HCT116 (cell line): ENCODE results near the gene ZNF32. TPM values are rescaled to one million over a fixed set of nuclear protein-coding genes. Genes with fewer than 3 reads are reported as not detected.

Experiments
- ATAC-seq: fragments of 200-7000 bp; cut with Tn5 transposase; 2 replicates; pipeline ENCODE4 v1.9.1; 2020; ENCODE audit warnings: mild to moderate bottlenecking, moderate library complexity
- BruUV-seq: library from RNA; stranded (reverse); fragments of 400-500 nt; replicated peaks from 2 replicates; lab custom pipeline; 2021; lab: Mats Ljungman, UMichigan
- CTCF ChIA-PET: fragments of 300-600 bp; sonication (Branson Sonifier 250); formaldehyde crosslinking; loops from one replicate; lab custom pipeline; 2021; ENCODE audit warnings: antibody characterized with exemption; lab: Charles Lee
- POLR2A ChIA-PET: fragments of 300-600, 350-600 bp; sonication (Branson Sonifier 250); formaldehyde crosslinking; loops from one replicate; lab custom pipeline; 2021; ENCODE audit warnings: antibody characterized with exemption; lab: Charles Lee
- RAD21 ChIA-PET, 2 experiments: fragments of 300-600 bp; sonication (Branson Sonifier 250); formaldehyde crosslinking; loops; one replicate each; lab custom pipeline; 2023; ENCODE audit warnings: low total read pairs in 2 of 2; ENCODE audit not compliant: uncharacterized antibody in 2 of 2, unreplicated experiment in 2 of 2, low non-redundant PET in 1 of 2; lab: Charles Lee
- DNase-seq: peaks from one replicate; pipeline ENCODE4 v3.0.0-alpha.2; 2010; ENCODE audit warnings: low read depth, low spot score
- H2AFZ ChIP-seq: fragments of 200-600 bp; shearing (Covaris generic), sonication (generic); 2 replicates; pipeline ENCODE4 v1.6.1; 2017; ENCODE audit warnings: low read depth, mixed run types, mixed read lengths, antibody characterized with exemption, low read length; ENCODE audit not compliant: poor library complexity, severe bottlenecking
- H3K27ac ChIP-seq: 2 replicates; pipeline ENCODE4 v1.5.1; 2012; ENCODE audit warnings: low read depth, low read length
- H3K27me3 ChIP-seq: fragments of 200-600 bp; sonication (generic); 2 replicates; pipeline ENCODE4 v1.6.1; 2016; ENCODE audit warnings: mixed run types, low read length, mixed read lengths; ENCODE audit not compliant: insufficient read depth
- H3K36me3 ChIP-seq, 2 experiments: fragments of 200-500 bp in 1 of 2; fragments of 200-600 bp in 1 of 2; sonication (Bioruptor generic) in 1 of 2; sonication (generic) in 1 of 2; 2 replicates each; pipeline versions ENCODE4 v1.5.1 to v1.6.1; 2014 to 2016; ENCODE audit warnings: low read length in 2 of 2, inconsistent platforms in 1 of 2, mixed read lengths in 1 of 2, mixed run types in 1 of 2; ENCODE audit not compliant: insufficient read depth in 2 of 2, control insufficient read depth in 1 of 2
- H3K4me1 ChIP-seq, 2 experiments: fragments of 200-600 bp in 1 of 2; sonication (generic) in 1 of 2; 2 replicates each; pipeline versions ENCODE4 v1.5.1 to v1.6.1; 2012 to 2017; ENCODE audit warnings: low read length in 2 of 2, inconsistent platforms in 1 of 2, mild to moderate bottlenecking in 1 of 2, mixed read lengths in 1 of 2, mixed run types in 1 of 2, moderate library complexity in 1 of 2; ENCODE audit not compliant: insufficient read depth in 2 of 2, control insufficient read depth in 1 of 2
- H3K4me2 ChIP-seq: fragments of 200-600 bp; sonication (generic); 2 replicates; pipeline ENCODE4 v1.6.1; 2017; ENCODE audit warnings: mixed run types, low read length, mixed read lengths
- H3K4me3 ChIP-seq, 2 experiments: fragments of 200-600 bp in 1 of 2; sonication (generic) in 1 of 2; replicated peaks in 1 of 2; 2 replicates each; pipeline ENCODE4 v1.5.1; 2011 to 2016; ENCODE audit warnings: low read length in 2 of 2, control low read depth in 1 of 2, low read depth in 1 of 2, mild to moderate bottlenecking in 1 of 2, mixed read lengths in 1 of 2, mixed run types in 1 of 2
- H3K79me2 ChIP-seq: fragments of 200-600 bp; sonication (generic); 2 replicates; pipeline ENCODE4 v1.6.1; 2017; ENCODE audit warnings: mild to moderate bottlenecking, mixed run types, low read length, moderate library complexity, mixed read lengths; ENCODE audit not compliant: insufficient read depth
- H3K9ac ChIP-seq: fragments of 200-600 bp; sonication (generic); 2 replicates; pipeline ENCODE4 v1.6.1; 2016; ENCODE audit warnings: low read length, mixed read lengths
- H3K9me2 ChIP-seq: fragments of 200-600 bp; sonication (generic), shearing (Covaris generic); 2 replicates; pipeline ENCODE4 v1.6.1; 2017; ENCODE audit warnings: mixed run types, mild to moderate bottlenecking, moderate library complexity; ENCODE audit not compliant: insufficient read depth
- H3K9me3 ChIP-seq, 2 experiments: fragments of 200-500 bp in 1 of 2; fragments of 200-600 bp in 1 of 2; sonication (Bioruptor generic) in 1 of 2; sonication (generic) in 1 of 2; 2 replicates each; pipeline ENCODE4 v1.6.1; 2014 to 2017; ENCODE audit warnings: low read length in 2 of 2, mixed read lengths in 2 of 2, inconsistent platforms in 1 of 2, low read depth in 1 of 2, mild to moderate bottlenecking in 1 of 2, mixed run types in 1 of 2, moderate library complexity in 1 of 2; ENCODE audit not compliant: control insufficient read depth in 1 of 2, insufficient read depth in 1 of 2
- H4K20me1 ChIP-seq: fragments of 200-600 bp; sonication (generic), shearing (Covaris generic); 2 replicates; pipeline ENCODE4 v1.6.1; 2017; ENCODE audit warnings: mixed run types, mild to moderate bottlenecking, moderate library complexity; ENCODE audit not compliant: insufficient read depth
- EGR1 ChIP-seq: IDR thresholded peaks from 2 replicates; pipeline ENCODE4 v1.6.1; 2012; ENCODE audit warnings: low read depth
- EZH2 ChIP-seq: fragments of 200-600 bp; sonication (generic); IDR thresholded peaks from 2 replicates; pipeline ENCODE4 v1.6.1; 2017; ENCODE audit warnings: antibody characterized with exemption, mixed run types
- FOSL1 ChIP-seq: IDR thresholded peaks from 2 replicates; pipeline ENCODE4 v1.6.1; 2012; ENCODE audit warnings: low read depth
- JUND ChIP-seq: IDR thresholded peaks from 2 replicates; pipeline ENCODE4 v1.6.1; 2012
- POLR2A ChIP-seq: IDR thresholded peaks from 2 replicates; pipeline ENCODE4 v1.7.0; 2011; ENCODE audit warnings: borderline replicate concordance; ENCODE audit not compliant: insufficient read depth, insufficient read length; ENCODE audit errors: extremely low read depth
- SIN3A ChIP-seq: IDR thresholded peaks from 2 replicates; pipeline ENCODE4 v1.6.1; 2012; ENCODE audit warnings: low read depth
- TCF7L2 ChIP-seq: IDR thresholded peaks from 2 replicates; pipeline ENCODE4 v1.7.0; 2011; ENCODE audit warnings: borderline replicate concordance, inconsistent platforms; ENCODE audit not compliant: insufficient read depth, insufficient read length; ENCODE audit errors: extremely low read depth
- YY1 ChIP-seq: IDR thresholded peaks from 2 replicates; pipeline ENCODE4 v1.6.1; 2011; ENCODE audit warnings: low read length, low read depth, moderate library complexity, mild to moderate bottlenecking; ENCODE audit not compliant: insufficient replicate concordance; ENCODE audit errors: extremely low read depth
- ZNF274 ChIP-seq: fragments of 200-500 bp; sonication (Bioruptor generic); IDR thresholded peaks from 2 replicates; pipeline ENCODE4 v1.6.1; 2014; ENCODE audit warnings: mild to moderate bottlenecking, low read depth, low read length, inconsistent platforms
- intact Hi-C: fragments of 100-400 bp; cut with micrococcal nuclease; formaldehyde crosslinking; loops from 2 replicates; pipeline ENCODE4 v1.10.0; 2022
- total RNA-seq: library from RNA; stranded (reverse); gene quantifications from one replicate; pipeline ENCODE4 v1.2.1, GENCODE V29; 2021; ENCODE audit not compliant: unreplicated experiment
- TF ChIP-seq, protein P1 (sequence below), 3 experiments: fragments of 200-600 bp in 1 of 3; sonication (generic) in 1 of 3; IDR thresholded peaks in 2 of 3; conservative IDR thresholded peaks in 1 of 3; 2 replicates each; pipeline ENCODE4 v1.5.1; 2012 to 2017; ENCODE audit warnings: low read depth in 2 of 3, low read length in 2 of 3, antibody characterized with exemption in 1 of 3, borderline replicate concordance in 1 of 3, control low read depth in 1 of 3, mild to moderate bottlenecking in 1 of 3, mixed read lengths in 1 of 3, mixed run types in 1 of 3, moderate library complexity in 1 of 3; ENCODE audit not compliant: insufficient read depth in 1 of 3
- TF ChIP-seq, protein P2 (sequence below): IDR thresholded peaks from 2 replicates; pipeline ENCODE4 v1.6.1; 2012

Gene ZNF32
- total RNA-seq, 1 experiment from 2014 or later: 10.3 TPM

DNA sequence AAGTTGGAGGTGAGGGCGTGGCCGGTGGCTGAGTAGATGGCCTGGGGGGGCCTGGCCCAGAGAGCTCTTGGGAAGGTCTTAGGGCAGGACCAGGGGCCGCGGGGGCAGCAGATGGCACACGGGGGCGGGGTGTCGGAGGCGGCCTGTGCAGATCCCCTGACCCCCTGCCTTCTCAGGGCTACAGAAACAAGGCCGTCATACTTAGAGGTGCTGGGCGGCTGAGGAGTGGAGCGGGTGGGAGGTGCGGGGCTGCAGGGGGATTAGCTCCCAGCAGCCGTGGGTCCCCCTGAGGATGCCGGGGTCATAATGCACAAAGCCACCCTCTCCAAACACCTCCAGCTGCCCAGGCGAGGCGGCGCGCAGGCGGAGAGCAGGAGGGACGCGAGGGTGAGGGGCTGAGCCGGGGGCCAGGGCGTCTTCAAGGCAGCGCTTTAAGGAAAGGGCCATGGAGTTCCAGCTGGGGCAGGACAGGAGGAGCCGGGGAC is 40.4 kb upstream of the ZNF32 start:
- POLR2A ChIA-PET: no interaction called here
- TF ChIP-seq SIN3A (no peak), YY1 (no peak), ZNF274 (no peak), EGR1 (no peak), TCF7L2 (no peak), JUND (no peak), POLR2A (no peak), FOSL1 (no peak), EZH2 (no peak)
- TF ChIP-seq, protein P1, sequence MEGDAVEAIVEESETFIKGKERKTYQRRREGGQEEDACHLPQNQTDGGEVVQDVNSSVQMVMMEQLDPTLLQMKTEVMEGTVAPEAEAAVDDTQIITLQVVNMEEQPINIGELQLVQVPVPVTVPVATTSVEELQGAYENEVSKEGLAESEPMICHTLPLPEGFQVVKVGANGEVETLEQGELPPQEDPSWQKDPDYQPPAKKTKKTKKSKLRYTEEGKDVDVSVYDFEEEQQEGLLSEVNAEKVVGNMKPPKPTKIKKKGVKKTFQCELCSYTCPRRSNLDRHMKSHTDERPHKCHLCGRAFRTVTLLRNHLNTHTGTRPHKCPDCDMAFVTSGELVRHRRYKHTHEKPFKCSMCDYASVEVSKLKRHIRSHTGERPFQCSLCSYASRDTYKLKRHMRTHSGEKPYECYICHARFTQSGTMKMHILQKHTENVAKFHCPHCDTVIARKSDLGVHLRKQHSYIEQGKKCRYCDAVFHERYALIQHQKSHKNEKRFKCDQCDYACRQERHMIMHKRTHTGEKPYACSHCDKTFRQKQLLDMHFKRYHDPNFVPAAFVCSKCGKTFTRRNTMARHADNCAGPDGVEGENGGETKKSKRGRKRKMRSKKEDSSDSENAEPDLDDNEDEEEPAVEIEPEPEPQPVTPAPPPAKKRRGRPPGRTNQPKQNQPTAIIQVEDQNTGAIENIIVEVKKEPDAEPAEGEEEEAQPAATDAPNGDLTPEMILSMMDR (IDR thresholded peaks at IDR 0.05 in 2 of 3, conservative IDR thresholded peaks at IDR 0.05 in 1 of 3; ENCODE audit: borderline replicate concordance in 1 of 3, insufficient read depth in 1 of 3, low read depth in 2 of 3, low read length in 2 of 3): no peak
- TF ChIP-seq, protein P2, sequence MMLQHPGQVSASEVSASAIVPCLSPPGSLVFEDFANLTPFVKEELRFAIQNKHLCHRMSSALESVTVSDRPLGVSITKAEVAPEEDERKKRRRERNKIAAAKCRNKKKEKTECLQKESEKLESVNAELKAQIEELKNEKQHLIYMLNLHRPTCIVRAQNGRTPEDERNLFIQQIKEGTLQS: no peak
- CTCF ChIA-PET: interaction anchor here (1.7 kb wide), 1 partner anchor 698 kb away, joined by 10 read pairs; no protein-coding TSS in a partner anchor
- Histone ChIP-seq H3K79me2 (no peaks in the 10 kb centered on the region), H3K4me3 (no peak overlapping the region), H3K27me3 (0 out of 2 replicates have a peak, but pooled peaks cover 18% of the 10 kb centered on the region), H3K9me2 (no peaks in the 10 kb centered on the region), H3K9ac (no peak overlapping the region), H3K36me3 (no peaks in the 10 kb centered on the region), H4K20me1 (no peaks in the 10 kb centered on the region), H2AFZ (no peak overlapping the region), H3K4me1 (peaks cover 0 to 7% of the 10 kb centered on the region in 2 experiments; a peak in 1 of 4 replicates), H3K4me2 (no peak overlapping the region), H3K9me3 (no peaks in the 10 kb centered on the region), H3K27ac (no peak overlapping the region)
- RAD21 ChIA-PET: no interaction called here
- ATAC-seq (no peak), DNase-seq (no peak)
- no TSS peak for BruUV-seq
- intact Hi-C loops: no loop called here
